ENCODE measurements around the gene EML6.

The EML6 gene

DNA sequence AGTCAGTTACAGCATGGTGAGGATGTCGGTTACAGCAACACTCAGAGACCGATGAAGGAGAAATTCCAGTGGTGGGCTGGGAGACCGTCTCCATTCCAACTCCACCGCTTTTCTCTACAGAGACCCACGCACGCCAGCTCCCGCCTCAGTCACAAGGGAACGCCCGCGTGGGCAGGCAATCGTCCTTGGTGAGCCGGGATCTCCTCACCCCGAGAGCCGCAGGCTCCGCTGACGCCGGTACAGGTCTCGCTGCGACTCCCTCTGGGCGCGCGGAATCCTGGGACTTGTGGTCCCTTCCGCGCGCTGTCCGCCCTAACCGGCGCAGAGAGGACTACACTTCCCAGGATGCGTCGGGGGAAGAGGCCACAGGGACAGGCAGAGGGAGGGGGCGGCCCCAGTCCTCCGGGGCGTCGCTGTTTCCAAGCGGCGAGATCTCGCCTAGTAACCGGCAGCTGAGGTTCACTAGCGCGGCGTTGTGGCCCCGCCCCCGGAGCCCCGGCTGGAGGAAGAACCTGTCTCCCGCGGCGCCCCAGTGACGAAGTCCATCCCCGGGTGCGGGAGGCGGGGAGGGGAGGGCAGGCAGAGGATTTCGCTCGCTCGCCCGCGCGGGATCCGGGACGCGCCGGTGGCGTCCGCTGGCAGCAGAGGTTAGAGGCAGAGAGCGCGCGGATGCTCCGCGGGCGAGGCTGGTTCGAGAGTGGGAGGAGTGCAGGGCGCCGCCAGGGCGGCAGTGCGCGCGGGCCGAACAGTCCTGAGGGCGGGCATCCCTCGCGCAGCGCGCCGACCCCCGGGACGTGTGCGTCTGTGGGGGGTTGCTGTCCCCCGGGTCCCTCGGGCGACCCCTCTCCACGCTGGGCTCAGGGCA is at the start of gene EML6:
Gene EML6 (plus strand): TSS at position 532 of the 865 bp plus-strand sequence. CDS start 1,400 bp downstream, outside the sequence.
- TF ChIP-seq, protein P1, sequence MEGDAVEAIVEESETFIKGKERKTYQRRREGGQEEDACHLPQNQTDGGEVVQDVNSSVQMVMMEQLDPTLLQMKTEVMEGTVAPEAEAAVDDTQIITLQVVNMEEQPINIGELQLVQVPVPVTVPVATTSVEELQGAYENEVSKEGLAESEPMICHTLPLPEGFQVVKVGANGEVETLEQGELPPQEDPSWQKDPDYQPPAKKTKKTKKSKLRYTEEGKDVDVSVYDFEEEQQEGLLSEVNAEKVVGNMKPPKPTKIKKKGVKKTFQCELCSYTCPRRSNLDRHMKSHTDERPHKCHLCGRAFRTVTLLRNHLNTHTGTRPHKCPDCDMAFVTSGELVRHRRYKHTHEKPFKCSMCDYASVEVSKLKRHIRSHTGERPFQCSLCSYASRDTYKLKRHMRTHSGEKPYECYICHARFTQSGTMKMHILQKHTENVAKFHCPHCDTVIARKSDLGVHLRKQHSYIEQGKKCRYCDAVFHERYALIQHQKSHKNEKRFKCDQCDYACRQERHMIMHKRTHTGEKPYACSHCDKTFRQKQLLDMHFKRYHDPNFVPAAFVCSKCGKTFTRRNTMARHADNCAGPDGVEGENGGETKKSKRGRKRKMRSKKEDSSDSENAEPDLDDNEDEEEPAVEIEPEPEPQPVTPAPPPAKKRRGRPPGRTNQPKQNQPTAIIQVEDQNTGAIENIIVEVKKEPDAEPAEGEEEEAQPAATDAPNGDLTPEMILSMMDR (IDR thresholded peaks at IDR 0.05; ENCODE audit: insufficient read depth, low read depth, low read length, missing control alignments), result peak; percentile 36
- peak within 1 kb of the TSS; percentile 79 for H3K4me3 ChIP-seq (ENCODE audit: low read depth, low read length)
- peak; percentile 99 for DNase-seq (ENCODE audit: low read depth)

DNA sequence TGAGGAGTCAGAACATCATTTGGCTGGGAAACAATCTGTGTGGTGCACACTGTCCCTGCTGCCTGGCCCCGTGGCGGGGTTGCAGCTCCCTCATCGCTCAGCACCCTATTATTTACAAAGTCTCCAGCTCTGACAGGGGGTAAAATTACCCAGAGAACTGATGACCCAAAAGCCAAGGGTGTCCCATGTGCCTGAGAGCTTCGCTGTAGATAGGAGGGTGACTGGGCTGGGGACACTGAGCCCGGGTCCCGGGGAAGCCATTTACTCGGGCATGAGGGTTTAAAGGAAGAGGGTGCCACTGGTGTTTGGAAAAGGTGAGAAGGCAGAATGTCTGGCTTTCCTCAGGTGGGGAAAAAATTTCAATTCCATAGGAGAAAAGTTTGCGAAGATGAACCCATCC is 48.2 kb upstream of the EML6 start:
- no peak overlapping the region for H3K4me3 ChIP-seq (ENCODE audit: low read depth, low read length)
- DNase-seq (ENCODE audit: low read depth), result no peak
- TF ChIP-seq, protein P1 (IDR thresholded peaks at IDR 0.05; ENCODE audit: insufficient read depth, low read depth, low read length, missing control alignments), result no peak

DNA sequence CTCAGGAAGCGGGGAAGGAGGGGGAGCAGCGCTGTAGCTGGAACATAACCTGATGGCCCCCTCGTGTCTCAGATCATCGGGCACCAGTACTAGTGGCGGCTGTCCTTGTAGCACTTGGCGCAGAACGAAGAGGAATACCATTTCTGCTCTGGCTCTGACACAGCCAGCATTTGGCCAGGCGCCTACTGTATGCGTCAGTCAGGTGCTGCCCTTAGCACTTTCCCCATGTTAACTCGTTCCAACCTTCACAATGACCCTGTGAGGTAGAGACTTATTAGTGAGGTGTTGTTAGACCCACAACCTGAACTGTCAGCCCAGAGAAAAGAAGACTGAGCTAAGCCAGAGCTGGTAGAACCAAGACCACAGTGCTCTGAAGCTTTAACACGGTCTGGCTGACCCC is 47.7 kb upstream of the EML6 start:
- DNase-seq (ENCODE audit: low read depth), result no peak
- no peak overlapping the region for H3K4me3 ChIP-seq (ENCODE audit: low read depth, low read length)
- TF ChIP-seq, protein P1 (IDR thresholded peaks at IDR 0.05; ENCODE audit: insufficient read depth, low read depth, low read length, missing control alignments), result no peak

DNA sequence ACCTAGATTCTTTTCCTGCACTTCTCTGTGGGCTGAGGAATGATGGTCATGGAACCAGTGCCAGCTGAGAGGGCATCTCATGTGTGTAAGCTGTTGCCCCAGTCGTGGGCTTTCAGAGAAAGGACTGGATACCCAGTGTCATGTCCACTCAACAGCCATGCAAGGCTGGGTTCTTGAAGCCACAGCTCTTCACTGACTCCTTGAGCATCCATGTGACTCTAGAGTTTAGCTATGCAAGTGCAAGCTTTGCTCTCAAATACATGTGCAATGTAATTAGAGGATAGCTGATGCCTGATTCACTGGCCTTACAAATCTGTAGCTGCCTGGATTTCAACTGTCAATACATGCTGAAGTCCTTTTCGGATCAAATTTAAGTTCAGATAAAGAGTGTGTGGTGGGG is 46.8 kb upstream of the EML6 start:
- no peak overlapping the region for H3K4me3 ChIP-seq (ENCODE audit: low read depth, low read length)
- TF ChIP-seq, protein P1 (IDR thresholded peaks at IDR 0.05; ENCODE audit: insufficient read depth, low read depth, low read length, missing control alignments), result no peak
- DNase-seq (ENCODE audit: low read depth), result no peak

DNA sequence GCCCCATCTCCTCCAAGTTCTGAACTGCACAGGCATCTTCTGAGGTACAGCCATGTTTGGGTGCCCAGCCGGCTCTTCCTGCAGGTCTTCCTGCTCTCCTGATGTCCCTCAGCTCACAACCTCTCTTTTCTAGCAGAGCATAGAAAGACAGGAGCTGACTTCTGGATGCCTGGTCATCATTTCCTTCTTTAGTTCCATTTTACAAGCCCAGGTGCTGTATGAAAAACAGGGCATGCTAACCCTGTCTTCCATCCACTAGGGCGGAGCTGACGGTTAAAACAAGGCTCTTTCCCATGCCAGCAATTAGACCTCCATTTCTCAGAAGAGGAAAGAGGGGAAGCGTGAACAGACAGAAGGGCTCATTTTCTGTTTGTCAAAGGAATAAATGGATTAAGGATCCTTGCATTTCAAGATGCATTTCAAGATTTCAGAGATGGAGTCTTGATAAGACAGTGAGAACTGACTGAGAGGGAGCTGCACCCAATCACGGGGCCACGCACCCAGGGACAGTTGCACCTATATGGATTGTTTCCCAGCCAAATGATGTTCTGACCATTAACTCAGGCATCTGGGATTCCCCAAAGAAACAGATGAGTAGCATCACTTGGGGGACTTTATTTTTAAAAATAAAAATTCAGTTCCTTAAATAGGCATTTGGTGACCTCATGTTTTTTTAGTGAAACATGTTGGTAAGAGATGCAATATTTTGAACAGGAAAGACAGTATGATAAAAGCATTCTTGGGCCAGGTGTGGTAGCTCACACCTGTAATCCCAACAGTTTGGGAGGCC is 45.8 kb upstream of the EML6 start:
- DNase-seq (ENCODE audit: low read depth), result peak; percentile 32

DNA sequence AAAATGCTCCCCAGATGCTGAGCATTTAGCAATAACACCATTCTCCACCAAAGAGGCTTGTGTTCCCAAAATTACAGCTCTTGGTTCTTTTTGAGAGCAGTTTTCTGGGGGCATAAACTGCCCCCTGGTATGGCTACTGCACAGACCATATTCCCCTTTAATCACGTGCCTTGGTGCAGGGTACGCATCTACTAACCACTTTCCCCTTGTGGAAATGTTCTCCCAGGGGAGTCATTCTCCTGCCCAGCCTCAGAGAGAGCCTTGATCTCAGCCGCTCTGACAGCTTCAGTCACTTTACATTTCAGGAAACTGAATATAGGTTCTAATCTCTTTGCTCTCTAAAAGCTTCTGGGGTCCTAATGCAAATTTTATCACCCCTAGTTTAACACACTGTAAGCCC is 44.7 kb upstream of the EML6 start:
- DNase-seq (ENCODE audit: low read depth), result no peak
- TF ChIP-seq, protein P1 (IDR thresholded peaks at IDR 0.05; ENCODE audit: insufficient read depth, low read depth, low read length, missing control alignments), result no peak
- no peak overlapping the region for H3K4me3 ChIP-seq (ENCODE audit: low read depth, low read length)

More for the DNA sequence above, 45.8 kb upstream of the EML6 start:
- no peak overlapping the region for H3K4me3 ChIP-seq (ENCODE audit: low read depth, low read length)
- TF ChIP-seq, protein P1 (IDR thresholded peaks at IDR 0.05; ENCODE audit: insufficient read depth, low read depth, low read length, missing control alignments), result no peak

All from GM12865 (cell line).